CD4-positive, alpha-beta memory T cell (primary cell): Measurements from ENCODE around the gene IL10RB. TPM values are rescaled to one million over a fixed set of nuclear protein-coding genes. Genes with fewer than 3 reads are reported as not detected.
A peak's percentile ranks its signal among the peaks of the same experiment; 100 is the strongest.

Experiments
- CTCF ChIA-PET: fragments of 350-600 bp; sonication (Branson Sonifier 250); formaldehyde crosslinking; loops from one replicate; lab custom pipeline; 2021; ENCODE audit warnings: inconsistent platforms; ENCODE audit not compliant: partially characterized antibody; lab: Charles Lee
- POLR2A ChIA-PET: fragments of 350-600 bp; sonication (Branson Sonifier 250); formaldehyde crosslinking; loops from one replicate; lab custom pipeline; 2021; ENCODE audit not compliant: partially characterized antibody; lab: Charles Lee
- DNase-seq, 5 donors: peaks; one replicate each; pipeline versions ENCODE4 v3.0.0 to v3.0.0-alpha.2; 2020 to 2022; ENCODE audit warnings: mixed read lengths in 1 of 5
- H3K27ac ChIP-seq: one replicate; pipeline ENCODE4 v1.7.0; 2013; ENCODE audit warnings: low read depth, low read length
- H3K27me3 ChIP-seq: 2 replicates; pipeline ENCODE4 v1.7.0; 2013; ENCODE audit warnings: mild to moderate bottlenecking, low read length, moderate library complexity; ENCODE audit not compliant: insufficient read depth
- H3K36me3 ChIP-seq: 2 replicates; pipeline ENCODE4 v1.7.0; 2013; ENCODE audit warnings: mild to moderate bottlenecking, low read length, moderate library complexity; ENCODE audit not compliant: insufficient read depth
- H3K4me1 ChIP-seq: 2 replicates; pipeline ENCODE4 v1.7.0; 2013; ENCODE audit warnings: mild to moderate bottlenecking, low read length, moderate library complexity; ENCODE audit not compliant: insufficient read depth
- H3K4me3 ChIP-seq, 2 donors: one replicate each; pipeline ENCODE4 v1.7.0; 2013; ENCODE audit warnings: low read length in 2 of 2, mild to moderate bottlenecking in 1 of 2
- H3K9me3 ChIP-seq, 2 donors: one replicate each; pipeline ENCODE4 v1.7.0; 2013; ENCODE audit warnings: low read length in 2 of 2, control low read depth in 1 of 2; ENCODE audit not compliant: control insufficient read depth in 1 of 2
- H3K27ac Mint-ChIP-seq, 7 donors: one replicate each; pipeline ENCODE4 v1.8.0; 2020 to 2021; ENCODE audit warnings: mixed read lengths in 7 of 7, mild to moderate bottlenecking in 6 of 7, inconsistent platforms in 3 of 7, moderate library complexity in 3 of 7
- H3K27me3 Mint-ChIP-seq, 2 donors: one replicate each; pipeline ENCODE4 v1.8.0; 2020 to 2021; ENCODE audit warnings: mixed read lengths in 2 of 2
- H3K36me3 Mint-ChIP-seq, 2 donors: one replicate each; pipeline ENCODE4 v1.8.0; 2020 to 2021; ENCODE audit warnings: mixed read lengths in 2 of 2, inconsistent platforms in 1 of 2, mild to moderate bottlenecking in 1 of 2
- H3K4me1 Mint-ChIP-seq, 4 donors: one replicate each; pipeline ENCODE4 v1.8.0; 2020 to 2021; ENCODE audit warnings: mixed read lengths in 4 of 4, mild to moderate bottlenecking in 1 of 4
- H3K4me3 Mint-ChIP-seq, 8 donors: one replicate each; pipeline ENCODE4 v1.8.0; 2020 to 2021; ENCODE audit warnings: mixed read lengths in 8 of 8, mild to moderate bottlenecking in 7 of 8, moderate library complexity in 6 of 8, inconsistent platforms in 3 of 8
- H3K9me3 Mint-ChIP-seq, 8 donors: one replicate each; pipeline ENCODE4 v1.8.0; 2020 to 2021; ENCODE audit warnings: mixed read lengths in 8 of 8, mild to moderate bottlenecking in 5 of 8, inconsistent platforms in 3 of 8, moderate library complexity in 1 of 8
- intact Hi-C: fragments of 100-400 bp; cut with micrococcal nuclease; formaldehyde crosslinking; loops from one replicate; pipeline ENCODE4 v1.15.1; 2023
- polyA plus RNA-seq, 2 donors: library from polyadenylated mRNA; unstranded; fragments of 300-500 nt; fragmentation: Illumina TruSeq; gene quantifications; one replicate each; pipeline ENCODE4 v1.2.3, GENCODE V29; 2021
- total RNA-seq, 2 experiments: library from RNA; stranded (reverse); gene quantifications; one replicate each; pipeline ENCODE4 v1.2.3, GENCODE V29; 2021

IL10RB gene
- total and polyA plus RNA-seq, 4 experiments from 2014 or later = 30.6 to 61.8 (median 44.8) TPM

DNA sequence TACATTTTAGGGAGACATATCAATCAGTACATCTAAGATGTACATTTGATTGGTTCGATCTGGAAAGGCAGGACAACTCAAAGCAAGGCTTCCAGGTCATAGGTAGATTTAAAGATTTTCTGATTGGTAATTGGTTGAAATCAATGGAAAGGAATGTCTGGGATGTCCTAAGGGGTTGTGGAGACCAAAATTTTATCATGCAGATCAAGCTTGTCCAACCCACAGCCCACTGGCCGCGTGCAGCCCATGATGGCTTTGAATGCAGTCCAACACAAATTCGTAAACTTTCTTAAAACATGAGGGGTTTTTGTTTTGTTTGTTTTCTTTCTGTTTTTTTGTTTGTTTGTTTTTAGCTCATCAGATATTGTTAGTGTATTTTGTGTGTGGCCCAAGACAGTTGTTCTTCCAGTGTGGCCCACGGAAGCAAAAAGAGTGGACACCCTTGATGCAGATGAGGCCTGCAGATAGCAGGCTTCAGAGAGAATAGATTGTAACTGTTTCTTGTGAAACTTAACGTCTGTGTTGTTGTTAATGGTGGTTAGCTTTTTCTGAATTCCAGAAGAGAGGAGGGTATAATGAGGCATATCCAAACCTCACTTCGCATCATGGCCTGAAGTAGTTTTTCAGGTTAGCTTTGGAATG, 61.7 kb downstream of the IL10RB start:
- H3K36me3 ChIP-seq = peaks cover 8% of the 10 kb centered on the region
- Mint-ChIP-seq H3K27me3 (no peaks in the 10 kb centered on the region), H3K36me3 (peaks cover 10 to 23% of the 10 kb centered on the region in 2 donors), H3K4me3 (peak overlapping the region in 7 of 8 donors; percentile 5 to 57 (median 36)), H3K4me1 (peaks cover 40 to 65% (median 54%) of the 10 kb centered on the region in 4 donors), H3K27ac (peak overlapping the region in 6 of 7 donors; percentile 6 to 57 (median 28)), H3K9me3 (peaks cover 0 to 5% (median 0%) of the 10 kb centered on the region in 8 donors)
- intact Hi-C loops = no loop called here
- no peaks in the 10 kb centered on the region for H3K27me3 ChIP-seq
- no peak for DNase-seq
- ChIA-PET CTCF (interaction anchor here (0.6 to 6.6 kb wide), 5 partner anchors 19 to 123 kb away, joined by 3 to 42 read pairs (median 4); no protein-coding TSS in a partner anchor), POLR2A (interaction anchor here (0.9 to 4.9 kb wide), 2 partner anchors 32 to 89 kb away, joined by 5 to 114 read pairs; no protein-coding TSS in a partner anchor)
- peaks cover 72% of the 10 kb centered on the region for H3K4me1 ChIP-seq
- no peak overlapping the region for H3K27ac ChIP-seq
- peak overlapping the region in 1 of 2 donors; percentile 1 for H3K4me3 ChIP-seq
- no peaks in the 10 kb centered on the region for H3K9me3 ChIP-seq

DNA sequence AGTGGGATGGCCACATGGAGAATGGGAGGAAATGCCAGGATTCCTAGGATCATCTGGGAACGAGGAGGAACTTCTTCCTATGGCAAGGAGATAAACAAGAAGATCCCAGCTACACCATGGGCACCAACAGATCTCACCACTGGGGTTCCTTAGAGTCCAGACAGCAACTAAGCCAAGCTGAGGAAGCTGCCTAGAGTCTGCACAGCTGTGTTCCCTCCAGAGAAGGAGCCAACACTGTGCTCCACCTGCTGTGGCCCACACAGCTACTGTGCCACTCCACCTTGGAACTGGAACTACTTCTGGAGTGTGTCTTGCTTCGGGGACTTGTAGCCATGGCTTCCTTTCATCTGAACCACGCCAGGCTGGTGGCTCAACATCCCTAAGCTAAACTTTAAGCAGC, 64.6 kb downstream of the IL10RB start:
- peaks cover 74% of the 10 kb centered on the region for H3K4me1 ChIP-seq
- CTCF ChIA-PET = interaction anchor here (1.0 to 6.6 kb wide), 5 partner anchors 17 to 134 kb away, joined by 5 to 42 read pairs (median 11); no protein-coding TSS in a partner anchor
- Mint-ChIP-seq H3K4me3 (peak overlapping the region in 2 of 8 donors; percentile 19 to 40), H3K36me3 (peaks cover 14 to 36% of the 10 kb centered on the region in 2 donors), H3K27ac (peak overlapping the region in 5 of 7 donors; percentile 7 to 83 (median 77)), H3K27me3 (no peaks in the 10 kb centered on the region), H3K9me3 (peaks cover 0 to 9% (median 0%) of the 10 kb centered on the region in 8 donors), H3K4me1 (peaks cover 45 to 77% (median 58%) of the 10 kb centered on the region in 4 donors)
- intact Hi-C loops = no loop called here
- H3K4me3 ChIP-seq = no peak overlapping the region
- H3K9me3 ChIP-seq = no peaks in the 10 kb centered on the region
- DNase-seq = no peak
- H3K27me3 ChIP-seq = no peaks in the 10 kb centered on the region
- peaks cover 8% of the 10 kb centered on the region for H3K36me3 ChIP-seq
- H3K27ac ChIP-seq = no peak overlapping the region
- POLR2A ChIA-PET = interaction anchor here (1.8 to 1.9 kb wide), 2 partner anchors 31 to 37 kb away, joined by 6 to 22 read pairs; no protein-coding TSS in a partner anchor

DNA sequence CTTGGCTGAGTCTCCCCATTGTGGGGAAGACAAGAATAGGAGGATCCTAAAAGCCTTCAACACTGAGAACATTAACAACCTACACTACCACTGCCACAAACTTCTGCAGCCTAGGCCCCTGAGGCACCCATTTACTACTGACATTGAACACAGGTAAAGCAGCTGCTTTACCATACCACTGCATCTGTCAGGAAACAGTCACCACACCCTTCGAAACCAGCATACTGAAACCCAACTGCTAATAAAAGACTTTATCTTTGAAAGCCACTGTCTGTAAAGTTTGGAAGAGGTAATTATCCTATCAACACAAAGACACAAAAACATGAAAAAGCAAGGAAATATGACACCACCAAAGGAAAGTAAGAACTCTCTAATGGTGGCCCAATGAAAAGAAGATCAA, 66.0 kb downstream of the IL10RB start:
- H3K4me3 ChIP-seq = no peak overlapping the region

DNA sequence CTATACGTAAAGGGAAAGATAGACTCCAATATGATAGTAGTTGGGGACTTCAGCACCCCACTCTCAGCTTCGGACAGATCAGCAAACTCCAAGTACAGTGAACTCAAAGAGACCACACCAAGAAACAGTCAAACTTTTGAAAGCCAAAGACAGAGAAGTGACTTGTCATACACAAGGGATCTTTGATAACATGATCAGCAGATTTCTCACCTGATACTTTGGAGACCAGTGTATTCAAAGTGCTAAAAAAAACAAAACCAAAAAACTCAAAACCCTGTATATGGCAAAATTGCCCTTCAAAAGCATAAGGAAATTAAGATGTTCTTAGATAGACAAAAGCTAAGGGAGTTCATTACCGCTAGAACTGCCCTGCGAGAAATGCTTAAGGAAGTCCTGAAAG, 68.0 kb downstream of the IL10RB start:
- no peak overlapping the region for H3K4me3 Mint-ChIP-seq
- CTCF ChIA-PET = interaction anchor here (1.6 kb wide), 1 partner anchor 9 kb away, joined by 4 read pairs; the partner anchor contains the start of gene IFNAR1
- peaks cover 40% of the 10 kb centered on the region for H3K4me1 ChIP-seq

More for the DNA sequence above, 66.0 kb downstream of the IL10RB start:
- Mint-ChIP-seq H3K27me3 (no peaks in the 10 kb centered on the region), H3K36me3 (peaks cover 15 to 37% of the 10 kb centered on the region in 2 donors), H3K4me3 (peak overlapping the region; percentile 21 to 73 (median 37)), H3K9me3 (peaks cover 0 to 9% (median 0%) of the 10 kb centered on the region in 8 donors), H3K4me1 (peaks cover 41 to 70% (median 53%) of the 10 kb centered on the region in 4 donors), H3K27ac (peak overlapping the region; percentile 5 to 92 (median 77))
- Histone ChIP-seq H3K27me3 (no peaks in the 10 kb centered on the region), H3K27ac (peak overlapping the region; percentile 13), H3K9me3 (no peaks in the 10 kb centered on the region), H3K36me3 (peaks cover 8% of the 10 kb centered on the region), H3K4me1 (peaks cover 60% of the 10 kb centered on the region)
- POLR2A ChIA-PET = interaction anchor here (0.6 to 1.9 kb wide), 7 partner anchors 29 to 147 kb away, joined by 3 to 22 read pairs (median 3); partner anchors contain the start of genes IL10RB and TMEM50B
- intact Hi-C loops = no loop called here
- CTCF ChIA-PET = interaction anchor here (1.4 to 6.6 kb wide), 6 partner anchors 16 to 136 kb away, joined by 3 to 42 read pairs (median 9); partner anchors contain the start of gene IL10RB
- DNase-seq = peak in 2 of 5 donors; percentile 14 to 25

DNA sequence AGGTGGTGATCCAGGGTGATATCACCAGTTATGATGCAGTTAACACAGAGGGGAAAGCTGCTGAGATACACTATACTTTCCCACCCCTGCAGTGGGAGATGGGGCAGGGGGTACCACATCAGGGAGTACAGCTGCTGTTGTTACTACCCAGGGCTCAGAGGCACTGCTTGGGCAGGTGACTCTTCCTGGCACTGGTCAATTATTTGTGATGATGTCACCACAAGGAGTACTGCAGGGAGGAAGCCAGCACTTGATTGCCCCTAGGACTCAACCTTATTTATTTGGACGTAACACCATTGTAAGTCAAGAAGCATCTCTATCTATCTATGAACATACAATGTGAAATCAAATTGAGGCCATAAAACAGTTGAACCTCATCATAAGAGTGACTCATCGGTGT, 68.7 kb downstream of the IL10RB start:
- Histone ChIP-seq H3K9me3 (no peaks in the 10 kb centered on the region), H3K27me3 (no peaks in the 10 kb centered on the region), H3K4me1 (peaks cover 34% of the 10 kb centered on the region), H3K4me3 (no peak overlapping the region), H3K27ac (no peak overlapping the region), H3K36me3 (peaks cover 8% of the 10 kb centered on the region)
- H3K27ac Mint-ChIP-seq = peak overlapping the region in 1 of 7 donors; percentile 31
- H3K36me3 Mint-ChIP-seq = peaks cover 21 to 45% of the 10 kb centered on the region in 2 donors
- peaks cover 30 to 51% (median 34%) of the 10 kb centered on the region in 4 donors for H3K4me1 Mint-ChIP-seq
- intact Hi-C loops = no loop called here
- H3K27me3 Mint-ChIP-seq = no peaks in the 10 kb centered on the region
- DNase-seq = no peak
- POLR2A ChIA-PET = interaction anchor here (0.7 to 1.2 kb wide), 3 partner anchors 10 to 50 kb away, joined by 3 read pairs; partner anchors contain the start of gene IFNAR1
- CTCF ChIA-PET = interaction anchor here (1.6 kb wide), 1 partner anchor 9 kb away, joined by 4 read pairs; the partner anchor contains the start of gene IFNAR1
- H3K9me3 Mint-ChIP-seq = peaks cover 0 to 9% (median 0%) of the 10 kb centered on the region in 8 donors
- H3K4me3 Mint-ChIP-seq = no peak overlapping the region

More for the DNA sequence above, 68.0 kb downstream of the IL10RB start:
- H3K36me3 ChIP-seq = peaks cover 8% of the 10 kb centered on the region
- POLR2A ChIA-PET = interaction anchor here (0.7 to 1.2 kb wide), 3 partner anchors 9 to 50 kb away, joined by 3 read pairs; partner anchors contain the start of gene IFNAR1
- no peak overlapping the region for H3K27ac ChIP-seq
- peaks cover 21 to 45% of the 10 kb centered on the region in 2 donors for H3K36me3 Mint-ChIP-seq
- no peak overlapping the region for H3K4me3 ChIP-seq
- intact Hi-C loops = no loop called here
- peaks cover 0 to 9% (median 0%) of the 10 kb centered on the region in 8 donors for H3K9me3 Mint-ChIP-seq
- H3K27me3 Mint-ChIP-seq = no peaks in the 10 kb centered on the region
- H3K27ac Mint-ChIP-seq = peak overlapping the region in 2 of 7 donors; percentile 47 to 68
- no peaks in the 10 kb centered on the region for H3K9me3 ChIP-seq
- DNase-seq = no peak
- peaks cover 31 to 54% (median 37%) of the 10 kb centered on the region in 4 donors for H3K4me1 Mint-ChIP-seq
- no peaks in the 10 kb centered on the region for H3K27me3 ChIP-seq

DNA sequence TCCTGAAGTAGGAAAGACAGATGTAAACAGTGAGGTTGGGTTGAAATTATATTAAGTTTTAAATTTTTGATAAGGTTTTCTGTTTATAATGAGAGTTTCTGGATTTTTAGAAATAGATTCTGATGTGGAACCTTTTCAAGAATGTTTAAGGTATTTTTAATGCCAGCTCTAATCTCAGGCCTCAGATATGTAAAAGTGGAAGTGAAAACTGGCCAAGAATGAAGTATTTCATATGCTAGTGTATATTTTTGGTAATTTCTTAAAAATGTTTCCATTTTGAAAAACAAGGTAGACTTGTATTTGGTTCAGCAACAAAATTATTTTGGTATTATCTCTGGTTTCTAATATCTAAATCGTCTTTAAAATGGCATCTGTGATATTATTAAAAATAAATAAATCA, 73.0 kb downstream of the IL10RB start:
- no peak for DNase-seq
- intact Hi-C loops = loop anchor here (2.0 kb wide), 1 partner anchor 122 kb away; no protein-coding TSS in a partner anchor
- Mint-ChIP-seq H3K27me3 (no peaks in the 10 kb centered on the region), H3K4me3 (no peak overlapping the region), H3K36me3 (peaks cover 26 to 45% of the 10 kb centered on the region in 2 donors), H3K27ac (peak overlapping the region in 1 of 7 donors; percentile 10), H3K4me1 (peaks cover 9 to 18% (median 14%) of the 10 kb centered on the region in 4 donors), H3K9me3 (no peaks in the 10 kb centered on the region)
- ChIA-PET POLR2A (interaction anchor here (0.6 to 1.5 kb wide), 4 partner anchors 14 to 507 kb away, joined by 3 to 6 read pairs (median 4); partner anchors contain the start of gene IFNAR1), CTCF (interaction anchor here (1.5 to 2.9 kb wide), 5 partner anchors 8 to 22 kb away, joined by 4 to 14 read pairs (median 5); partner anchors contain the start of gene IFNAR1)
- Histone ChIP-seq H3K4me1 (no peaks in the 10 kb centered on the region), H3K27ac (no peak overlapping the region), H3K36me3 (peaks cover 31% of the 10 kb centered on the region), H3K4me3 (no peak overlapping the region), H3K27me3 (no peaks in the 10 kb centered on the region), H3K9me3 (no peaks in the 10 kb centered on the region)
